ENCODE measurements around the gene ABO. TPM values are rescaled to one million over a fixed set of nuclear protein-coding genes. Genes with fewer than 3 reads are reported as not detected.
"Not testable (repeated sequence)": the region's sequence is repeated elsewhere in the genome, so short reads cannot be mapped to it uniquely, and the experiment has no call there.

ABO gene
- total RNA-seq, 2 experiments from 2014 or later, result not detected

DNA sequence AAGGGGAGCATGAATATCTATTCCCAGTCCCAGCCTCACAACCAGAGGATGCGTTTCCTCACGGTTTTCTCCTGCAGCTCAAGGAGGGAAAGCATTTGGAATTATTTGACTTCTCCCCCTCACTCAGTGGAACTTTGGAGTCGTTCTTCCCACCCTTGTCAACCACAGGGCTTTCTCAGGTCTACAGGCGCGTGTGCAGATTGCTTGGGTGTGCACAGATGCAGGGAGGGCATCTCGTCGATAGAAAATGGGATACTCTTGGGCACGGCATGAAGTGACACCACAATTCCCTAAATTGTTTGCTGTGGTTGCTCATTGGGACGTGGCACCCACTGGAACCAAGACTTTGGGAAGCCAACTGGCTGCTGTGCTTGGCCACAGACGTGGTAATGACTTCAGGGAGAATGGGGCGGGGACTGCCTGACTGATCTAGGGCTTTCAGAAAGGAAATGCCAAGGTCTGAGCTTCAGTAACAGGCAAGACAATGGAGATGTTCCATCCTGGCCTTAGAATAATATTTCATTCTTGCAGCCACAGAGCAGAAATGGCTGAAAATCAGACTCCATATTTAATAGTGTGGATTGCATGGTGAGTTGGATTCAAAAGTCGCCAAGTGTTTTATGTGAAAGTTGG lies 53.7 kb downstream of the ABO start:
- Mint-ChIP-seq H3K36me3 (ENCODE audit: low read depth) (no peaks in the 10 kb centered on the region), H3K4me3 (no peak overlapping the region), H3K4me1 (ENCODE audit: low read depth) (no peaks in the 10 kb centered on the region), H3K27me3 (peaks cover 29% of the 10 kb centered on the region), H3K27ac (no peak overlapping the region), H3K9me3 (no peaks in the 10 kb centered on the region)
- ATAC-seq, result no peak
- ChIA-PET CTCF (no interaction called here), POLR2A (no interaction called here)
- no peak for TF ChIP-seq CTCF (IDR thresholded peaks at IDR 0.05)
- intact Hi-C loops (cut with micrococcal nuclease), result no loop called here
- DNase-seq, result no peak

DNA sequence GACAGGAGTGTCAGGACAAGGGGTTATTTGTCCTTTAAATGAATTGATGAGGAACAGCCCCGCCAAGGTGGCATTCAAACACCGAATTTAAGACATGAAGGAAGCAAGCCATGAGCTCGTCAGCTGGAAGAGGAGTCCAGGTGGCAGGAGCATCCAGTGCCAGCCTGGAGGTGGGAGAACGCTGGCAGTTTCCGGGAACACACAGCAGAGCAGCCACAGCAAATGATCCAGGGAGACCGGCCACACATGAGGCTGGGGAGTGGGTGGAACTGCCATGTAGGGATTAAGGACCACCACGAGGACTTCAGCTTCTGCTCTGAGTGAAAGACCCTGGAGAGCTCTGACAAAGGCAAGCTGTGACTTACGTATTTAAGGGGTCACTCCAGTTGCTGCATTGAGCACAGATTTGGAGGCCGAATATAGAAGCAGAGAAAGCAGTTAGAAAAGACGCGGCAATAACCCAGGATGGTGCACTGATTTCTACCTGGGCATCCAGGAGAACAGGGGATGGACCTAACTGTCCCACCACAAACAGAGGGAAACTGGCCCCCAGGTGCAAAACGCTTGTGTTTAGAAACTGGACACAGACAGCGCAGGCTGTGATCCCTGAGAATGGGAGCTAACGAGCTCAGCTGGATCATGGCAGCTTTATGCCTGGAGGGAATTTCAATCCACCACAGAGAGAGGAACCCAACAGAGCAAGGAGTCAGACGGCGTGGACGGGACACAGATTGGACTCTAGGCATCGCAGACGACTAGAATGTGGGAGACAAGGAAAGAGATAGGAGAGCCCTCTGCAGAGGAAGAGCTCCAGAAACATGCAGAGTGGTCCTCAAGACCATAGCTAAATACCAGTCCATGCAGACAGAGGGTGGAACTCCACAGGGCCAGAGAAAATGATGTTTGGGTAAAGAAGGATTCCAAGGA lies 56.7 kb downstream of the ABO start:
- H3K4me1 Mint-ChIP-seq (ENCODE audit: low read depth); H3K4me3 Mint-ChIP-seq; H3K27ac Mint-ChIP-seq; ATAC-seq; intact Hi-C loops (cut with micrococcal nuclease); H3K9me3 Mint-ChIP-seq; DNase-seq; H3K36me3 Mint-ChIP-seq (ENCODE audit: low read depth): not testable (repeated sequence)
- ChIA-PET CTCF (interaction anchor here (0.6 to 1.2 kb wide), 2 partner anchors 20 to 880 kb away, joined by 3 to 4 read pairs; no protein-coding TSS in a partner anchor), POLR2A (interaction anchor here (1.0 kb wide), 1 partner anchor 46 kb away, joined by 3 read pairs; no protein-coding TSS in a partner anchor)
- H3K27me3 Mint-ChIP-seq, result peaks cover 41% of the 10 kb centered on the region

DNA sequence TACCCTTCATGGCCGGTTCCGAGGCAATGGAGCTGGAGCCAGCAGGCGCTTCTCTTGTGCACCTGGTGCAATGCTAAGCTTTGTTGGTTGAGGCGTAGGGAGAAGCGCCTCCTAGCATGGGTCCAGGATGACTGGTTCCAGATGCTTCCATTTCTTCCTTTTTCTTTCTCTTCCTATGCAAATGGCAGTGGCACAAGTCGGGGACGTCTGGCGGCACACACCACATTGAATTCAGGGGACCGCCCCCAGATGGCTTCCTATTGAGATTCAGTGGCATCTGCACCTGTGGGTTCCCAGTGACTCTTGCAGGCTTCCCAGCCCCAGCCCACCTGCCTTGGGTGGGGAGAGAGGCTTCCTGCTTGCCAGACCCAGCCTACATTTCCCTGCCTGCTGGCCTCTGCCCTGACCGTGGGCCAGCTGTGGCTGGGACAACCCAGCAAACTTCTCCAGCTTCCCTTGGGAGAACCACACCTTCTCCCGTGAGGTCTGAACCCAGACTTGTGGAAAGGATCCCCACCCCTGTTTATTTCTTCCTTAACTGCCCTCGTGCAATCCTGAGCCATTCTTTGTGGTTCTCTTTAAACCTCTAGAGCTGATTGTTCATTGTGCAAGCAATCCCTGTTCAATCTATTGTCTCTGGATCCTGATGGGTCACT lies 57.5 kb downstream of the ABO start:
- ATAC-seq; intact Hi-C loops (cut with micrococcal nuclease); H3K4me3 Mint-ChIP-seq; H3K4me1 Mint-ChIP-seq (ENCODE audit: low read depth); H3K9me3 Mint-ChIP-seq; POLR2A ChIA-PET; H3K27ac Mint-ChIP-seq; H3K36me3 Mint-ChIP-seq (ENCODE audit: low read depth); DNase-seq: not testable (repeated sequence)
- CTCF ChIA-PET, result interaction anchor here (0.6 kb wide), 1 partner anchor 881 kb away, joined by 4 read pairs; no protein-coding TSS in a partner anchor
- H3K27me3 Mint-ChIP-seq, result peaks cover 39% of the 10 kb centered on the region

DNA sequence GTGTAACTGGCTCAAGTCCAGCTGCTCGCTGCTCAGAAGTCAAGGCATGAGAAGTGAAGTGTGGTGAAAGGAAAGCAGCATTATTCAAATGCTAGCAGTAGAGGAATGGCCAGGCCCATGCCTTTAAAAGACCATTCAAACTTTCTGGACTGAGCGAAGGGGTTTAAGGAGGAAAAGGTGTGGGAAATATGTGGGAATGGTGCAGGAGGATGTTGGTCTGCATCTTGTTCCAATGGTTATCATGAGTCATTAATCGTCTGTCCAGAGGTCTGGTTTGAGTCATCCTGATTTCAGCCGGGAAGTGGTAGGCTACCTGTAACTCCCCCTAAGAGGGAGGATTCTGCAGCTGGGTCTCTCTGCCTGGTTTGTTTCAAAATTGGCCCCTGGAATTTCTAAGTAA lies 60.7 kb downstream of the ABO start:
- H3K9me3 Mint-ChIP-seq; ATAC-seq; POLR2A ChIA-PET; H3K4me1 Mint-ChIP-seq (ENCODE audit: low read depth); H3K36me3 Mint-ChIP-seq (ENCODE audit: low read depth); H3K27ac Mint-ChIP-seq; intact Hi-C loops (cut with micrococcal nuclease); DNase-seq; H3K4me3 Mint-ChIP-seq; CTCF ChIA-PET: not testable (repeated sequence)
- H3K27me3 Mint-ChIP-seq, result peaks cover 37% of the 10 kb centered on the region

- no peak for DNase-seq
- no peak for ATAC-seq
- Mint-ChIP-seq H3K9me3 (no peaks in the 10 kb centered on the region), H3K27me3 (peaks cover 20% of the 10 kb centered on the region), H3K27ac (no peak overlapping the region), H3K4me1 (ENCODE audit: low read depth) (no peaks in the 10 kb centered on the region), H3K36me3 (ENCODE audit: low read depth) (no peaks in the 10 kb centered on the region), H3K4me3 (no peak overlapping the region)
- TF ChIP-seq CTCF (IDR thresholded peaks at IDR 0.05), result no peak
- CTCF ChIA-PET, result no interaction called here
- intact Hi-C loops (cut with micrococcal nuclease), result no loop called here
- POLR2A ChIA-PET, result no interaction called here
Observed at GRCh38 chr9:133210609-133211008, 64.4 kb downstream of the ABO start.

DNA sequence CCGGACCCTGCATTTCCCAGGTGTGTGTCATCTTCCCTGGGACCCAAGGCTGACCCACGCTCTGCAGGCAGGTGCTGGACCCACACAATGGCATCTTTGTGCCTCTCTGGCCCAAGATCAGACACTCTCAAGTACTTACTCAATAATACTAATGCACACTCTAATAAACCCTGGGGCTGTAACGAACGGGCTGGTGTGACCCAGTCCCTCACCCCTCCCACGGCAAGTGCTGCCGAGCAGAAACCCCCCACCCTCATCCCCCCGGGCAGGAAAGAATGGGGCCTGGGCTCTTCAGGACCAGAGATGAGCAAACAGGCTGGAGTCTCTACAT lies 64.8 kb downstream of the ABO start:
- intact Hi-C loops (cut with micrococcal nuclease), result no loop called here
- Mint-ChIP-seq H3K27ac (no peak overlapping the region), H3K4me3 (no peak overlapping the region), H3K27me3 (peaks cover 17% of the 10 kb centered on the region), H3K36me3 (ENCODE audit: low read depth) (no peaks in the 10 kb centered on the region), H3K4me1 (ENCODE audit: low read depth) (no peaks in the 10 kb centered on the region), H3K9me3 (no peaks in the 10 kb centered on the region)
- DNase-seq (no peak), ATAC-seq (no peak)
- POLR2A ChIA-PET, result no interaction called here
- TF ChIP-seq CTCF (IDR thresholded peaks at IDR 0.05), result no peak
- CTCF ChIA-PET, result no interaction called here

- H3K9me3 Mint-ChIP-seq; intact Hi-C loops (cut with micrococcal nuclease); DNase-seq; H3K4me1 Mint-ChIP-seq (ENCODE audit: low read depth); H3K36me3 Mint-ChIP-seq (ENCODE audit: low read depth); H3K4me3 Mint-ChIP-seq; CTCF ChIA-PET; ATAC-seq; H3K27ac Mint-ChIP-seq; POLR2A ChIA-PET: not testable (repeated sequence)
- peaks cover 14% of the 10 kb centered on the region for H3K27me3 Mint-ChIP-seq
Observed at GRCh38 chr9:133209327-133210201, 65.4 kb downstream of the ABO start.

DNA sequence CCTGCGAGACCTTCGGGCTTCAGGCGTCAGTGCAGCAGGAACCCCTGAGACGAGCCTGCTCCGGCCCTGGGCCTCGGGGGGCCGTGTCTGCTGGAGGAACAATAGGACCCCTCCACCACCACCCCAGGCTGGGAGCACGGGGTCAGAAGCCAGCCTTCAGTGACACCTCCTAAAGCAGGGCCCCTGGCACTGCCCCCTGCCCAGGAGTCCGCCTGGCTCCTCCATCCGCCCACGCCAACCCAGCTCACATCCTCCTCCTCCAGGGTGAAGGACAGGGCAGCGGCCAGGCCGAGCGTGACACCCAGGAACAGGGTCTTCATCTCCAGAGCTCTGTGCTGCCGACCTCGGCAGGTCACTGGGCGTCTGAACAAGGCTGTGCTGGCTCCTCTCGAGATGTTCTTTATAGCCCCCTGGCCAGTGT lies 66.1 kb downstream of the ABO start, which contains the start of gene OBP2B:
Gene OBP2B (minus strand): TSS at position 371 of the 421 bp plus-strand sequence. CDS start 51 bp downstream, at position 320.
- H3K27me3 Mint-ChIP-seq; DNase-seq; ATAC-seq; POLR2A ChIA-PET; H3K4me3 Mint-ChIP-seq; H3K36me3 Mint-ChIP-seq (ENCODE audit: low read depth); H3K27ac Mint-ChIP-seq; CTCF ChIA-PET; H3K9me3 Mint-ChIP-seq; H3K4me1 Mint-ChIP-seq (ENCODE audit: low read depth); intact Hi-C loops (cut with micrococcal nuclease): not testable (repeated sequence)

Measured in activated CD8-positive, alpha-beta T cell treated with anti-CD3 and anti-CD28 coated beads for 36 hours (primary cell).